ENCODE results near the gene SHISAL1. TPM values are rescaled to one million over a fixed set of nuclear protein-coding genes. Genes with fewer than 3 reads are reported as not detected.

Gene SHISAL1
- total RNA-seq, 1 donor from 2014 or later: 5.0 TPM

DNA sequence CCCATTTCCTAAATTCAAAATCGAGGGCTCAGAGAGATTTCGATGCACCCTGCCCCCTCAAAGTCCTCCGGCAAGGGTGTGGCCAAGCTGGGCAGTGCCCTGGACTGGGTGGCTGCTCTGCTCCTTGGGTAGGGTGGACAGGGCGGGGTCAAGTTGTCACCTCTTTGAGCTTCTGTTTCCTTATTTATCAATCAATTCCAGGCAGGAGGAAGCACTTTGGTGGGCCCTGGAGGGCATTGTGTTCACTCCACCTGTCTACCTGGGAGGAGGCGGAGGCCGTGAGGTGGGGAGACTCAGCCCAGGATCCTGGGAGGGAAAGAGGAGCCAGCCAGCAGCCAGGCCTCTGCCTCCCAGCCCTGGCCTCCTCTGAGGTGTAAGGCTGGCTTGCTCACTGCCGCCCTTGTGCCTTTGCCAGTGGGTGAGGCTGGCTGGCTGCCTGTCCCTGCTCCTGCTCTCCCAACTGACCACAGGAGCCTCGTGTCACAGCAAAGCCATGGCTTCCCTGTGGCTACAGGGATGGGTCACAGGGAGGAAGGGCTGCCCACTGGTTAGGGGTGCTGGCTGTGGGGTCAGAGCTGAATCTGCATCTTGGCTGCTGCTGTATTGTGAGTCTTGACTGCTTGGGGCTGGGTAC lies 25.5 kb upstream of the SHISAL1 start:
- Mint-ChIP-seq H3K27ac (ENCODE audit: unreplicated experiment) (no peak overlapping the region), H3K4me3 (ENCODE audit: unreplicated experiment) (no peak overlapping the region), H3K4me1 (ENCODE audit: unreplicated experiment) (peaks cover 23% of the 10 kb centered on the region), H3K9me3 (ENCODE audit: unreplicated experiment) (no peaks in the 10 kb centered on the region), H3K27me3 (ENCODE audit: unreplicated experiment) (peaks cover 6% of the 10 kb centered on the region), H3K36me3 (ENCODE audit: unreplicated experiment) (no peaks in the 10 kb centered on the region)
- no peak for TF ChIP-seq CTCF (IDR thresholded peaks at IDR 0.05)
- DNase-seq (ENCODE audit: extremely low spot score, unreplicated experiment): no peak

- peaks cover 6% of the 10 kb centered on the region for H3K27me3 Mint-ChIP-seq (ENCODE audit: unreplicated experiment)
- TF ChIP-seq CTCF (IDR thresholded peaks at IDR 0.05): no peak
- H3K36me3 Mint-ChIP-seq (ENCODE audit: unreplicated experiment): no peaks in the 10 kb centered on the region
- no peak for DNase-seq (ENCODE audit: extremely low spot score, unreplicated experiment)
- H3K4me3 Mint-ChIP-seq (ENCODE audit: unreplicated experiment): no peak overlapping the region
- H3K9me3 Mint-ChIP-seq (ENCODE audit: unreplicated experiment): no peaks in the 10 kb centered on the region
- H3K27ac Mint-ChIP-seq (ENCODE audit: unreplicated experiment): no peak overlapping the region
- peaks cover 23% of the 10 kb centered on the region for H3K4me1 Mint-ChIP-seq (ENCODE audit: unreplicated experiment)
These were observed 24.9 kb upstream of the SHISAL1 start for GRCh38 chr22:44337678-44338004.

- no peak for TF ChIP-seq CTCF (IDR thresholded peaks at IDR 0.05)
- DNase-seq (ENCODE audit: extremely low spot score, unreplicated experiment): no peak
- Mint-ChIP-seq H3K27me3 (ENCODE audit: unreplicated experiment) (peaks cover 8% of the 10 kb centered on the region), H3K4me3 (ENCODE audit: unreplicated experiment) (no peak overlapping the region), H3K9me3 (ENCODE audit: unreplicated experiment) (no peaks in the 10 kb centered on the region), H3K36me3 (ENCODE audit: unreplicated experiment) (no peaks in the 10 kb centered on the region), H3K4me1 (ENCODE audit: unreplicated experiment) (peaks cover 23% of the 10 kb centered on the region), H3K27ac (ENCODE audit: unreplicated experiment) (no peak overlapping the region)
These were observed 24.4 kb upstream of the SHISAL1 start for GRCh38 chr22:44336962-44337677.

- H3K4me1 Mint-ChIP-seq (ENCODE audit: unreplicated experiment): peaks cover 17% of the 10 kb centered on the region
- no peak overlapping the region for H3K4me3 Mint-ChIP-seq (ENCODE audit: unreplicated experiment)
- no peak overlapping the region for H3K27ac Mint-ChIP-seq (ENCODE audit: unreplicated experiment)
- no peak for TF ChIP-seq CTCF (IDR thresholded peaks at IDR 0.05)
- H3K36me3 Mint-ChIP-seq (ENCODE audit: unreplicated experiment): no peaks in the 10 kb centered on the region
- H3K27me3 Mint-ChIP-seq (ENCODE audit: unreplicated experiment): peaks cover 11% of the 10 kb centered on the region
- H3K9me3 Mint-ChIP-seq (ENCODE audit: unreplicated experiment): no peaks in the 10 kb centered on the region
- no peak for DNase-seq (ENCODE audit: extremely low spot score, unreplicated experiment)
These were observed 23.4 kb upstream of the SHISAL1 start for GRCh38 chr22:44335903-44336803.
